RWPE2 (cell line): ENCODE measurements around the gene SCFD2.

ENCODE experiments used
- ATAC-seq: fragments of 200-7000 bp; cut with Tn5 transposase; 3 replicates; pipeline ENCODE4 v1.9.1; 2021; ENCODE audit warnings: low read depth
- DNase-seq: peaks from one replicate; pipeline ENCODE4 v3.0.0-alpha.2; 2020; ENCODE audit warnings: low spot score
- H3K27ac ChIP-seq: fragments of 450-650 bp; 2 replicates; pipeline ENCODE4 v1.5.1; 2017; ENCODE audit warnings: mild to moderate bottlenecking; ENCODE audit not compliant: poor library complexity, severe bottlenecking
- H3K27me3 ChIP-seq: fragments of 250-450 bp; sonication (Bioruptor Pico); 2 replicates; pipeline ENCODE4 v1.5.1; 2021; ENCODE audit warnings: mild to moderate bottlenecking, moderate library complexity; ENCODE audit not compliant: insufficient read depth, poor library complexity, severe bottlenecking
- H3K36me3 ChIP-seq: fragments of 250-450 bp; sonication (Bioruptor Pico); 2 replicates; pipeline ENCODE4 v1.5.1; 2020; ENCODE audit warnings: low read depth, mild to moderate bottlenecking, moderate library complexity
- H3K4me1 ChIP-seq: fragments of 250-450 bp; sonication (Bioruptor Pico); 2 replicates; pipeline ENCODE4 v1.5.1; 2021; ENCODE audit warnings: mild to moderate bottlenecking, moderate library complexity; ENCODE audit not compliant: insufficient read depth, poor library complexity, severe bottlenecking
- H3K4me3 ChIP-seq: fragments of 250-450 bp; sonication (Bioruptor Pico); 2 replicates; pipeline ENCODE4 v1.5.1; 2021; ENCODE audit warnings: mild to moderate bottlenecking, moderate library complexity; ENCODE audit not compliant: severe bottlenecking
- H3K9me3 ChIP-seq: fragments of 250-450 bp; sonication (Bioruptor Pico); 2 replicates; pipeline ENCODE4 v1.5.1; 2021; ENCODE audit warnings: mild to moderate bottlenecking, moderate library complexity; ENCODE audit not compliant: severe bottlenecking
- TF ChIP-seq, protein P1 (sequence below): fragments of 450-650 bp; IDR thresholded peaks from one replicate; pipeline ENCODE4 v1.5.1; 2017; ENCODE audit warnings: mild to moderate bottlenecking, moderate library complexity; ENCODE audit not compliant: poor library complexity, severe bottlenecking

The SCFD2 gene

DNA sequence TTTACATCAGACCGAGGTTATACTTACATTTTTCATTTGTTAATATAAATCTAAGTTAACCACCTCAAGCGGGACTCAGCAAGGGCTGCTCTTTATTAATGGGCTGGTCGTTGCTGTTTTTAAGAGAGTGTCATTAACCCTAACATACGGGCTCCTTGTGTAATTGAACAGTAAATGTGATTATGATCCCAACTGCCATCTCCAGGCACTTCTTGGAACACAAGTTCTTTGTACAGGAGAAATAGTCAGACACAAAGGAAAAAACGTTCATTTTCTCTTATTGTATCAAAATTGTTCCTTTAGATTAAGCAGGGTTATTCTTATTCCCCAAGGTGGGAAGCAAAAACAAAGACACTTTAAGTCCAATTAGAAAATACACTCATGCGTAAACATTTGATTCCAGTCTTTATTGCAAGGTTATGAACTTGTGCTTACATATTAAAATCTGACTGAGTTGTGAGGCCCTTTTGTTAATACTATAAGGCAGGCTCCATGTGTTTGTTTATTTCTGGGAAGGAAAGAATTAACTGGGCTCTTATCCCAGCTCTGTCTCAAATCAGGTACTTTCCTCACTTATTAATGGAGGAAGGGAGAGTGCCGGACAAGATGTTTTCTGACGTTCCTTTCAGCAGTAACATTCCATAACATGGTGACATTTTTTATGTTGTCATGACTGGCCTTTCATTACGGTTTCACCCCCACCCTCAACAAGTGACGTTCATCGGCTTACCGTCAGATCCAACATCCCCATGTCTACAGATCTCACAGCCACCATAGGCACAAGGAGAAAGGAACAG is 407.8 kb downstream of the SCFD2 start:
- TF ChIP-seq, protein P1, sequence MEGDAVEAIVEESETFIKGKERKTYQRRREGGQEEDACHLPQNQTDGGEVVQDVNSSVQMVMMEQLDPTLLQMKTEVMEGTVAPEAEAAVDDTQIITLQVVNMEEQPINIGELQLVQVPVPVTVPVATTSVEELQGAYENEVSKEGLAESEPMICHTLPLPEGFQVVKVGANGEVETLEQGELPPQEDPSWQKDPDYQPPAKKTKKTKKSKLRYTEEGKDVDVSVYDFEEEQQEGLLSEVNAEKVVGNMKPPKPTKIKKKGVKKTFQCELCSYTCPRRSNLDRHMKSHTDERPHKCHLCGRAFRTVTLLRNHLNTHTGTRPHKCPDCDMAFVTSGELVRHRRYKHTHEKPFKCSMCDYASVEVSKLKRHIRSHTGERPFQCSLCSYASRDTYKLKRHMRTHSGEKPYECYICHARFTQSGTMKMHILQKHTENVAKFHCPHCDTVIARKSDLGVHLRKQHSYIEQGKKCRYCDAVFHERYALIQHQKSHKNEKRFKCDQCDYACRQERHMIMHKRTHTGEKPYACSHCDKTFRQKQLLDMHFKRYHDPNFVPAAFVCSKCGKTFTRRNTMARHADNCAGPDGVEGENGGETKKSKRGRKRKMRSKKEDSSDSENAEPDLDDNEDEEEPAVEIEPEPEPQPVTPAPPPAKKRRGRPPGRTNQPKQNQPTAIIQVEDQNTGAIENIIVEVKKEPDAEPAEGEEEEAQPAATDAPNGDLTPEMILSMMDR = no peak
- Histone ChIP-seq H3K4me1 (no peaks in the 10 kb centered on the region), H3K27me3 (no peaks in the 10 kb centered on the region), H3K27ac (no peak overlapping the region), H3K9me3 (no peaks in the 10 kb centered on the region), H3K36me3 (no peaks in the 10 kb centered on the region), H3K4me3 (no peak overlapping the region)
- ATAC-seq (no peak), DNase-seq (no peak)

DNA sequence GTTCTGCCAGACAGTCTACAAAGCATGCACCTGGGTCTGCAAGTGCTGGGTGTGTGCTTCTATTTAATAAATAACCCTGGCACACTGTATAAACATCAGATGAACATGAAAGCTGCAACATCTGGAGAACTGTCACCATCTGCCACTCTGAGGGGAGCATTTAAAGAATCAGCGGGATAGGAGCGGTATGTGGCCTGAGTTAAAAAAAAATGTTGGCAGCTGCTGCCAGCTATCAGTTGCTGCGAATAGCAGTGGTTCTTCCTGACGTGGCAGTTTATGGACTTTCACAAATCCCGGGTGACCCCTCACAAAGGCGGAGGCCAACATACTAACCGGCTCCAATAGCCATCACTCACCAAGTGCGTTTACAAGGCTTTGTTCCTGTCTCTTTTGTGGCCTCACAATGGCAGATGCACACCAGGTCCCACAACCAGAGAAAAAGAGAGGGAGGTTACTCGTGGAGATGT is 408.6 kb downstream of the SCFD2 start:
- H3K4me3 ChIP-seq = no peak overlapping the region
- ATAC-seq (no peak), DNase-seq (no peak)
- H3K4me1 ChIP-seq = no peaks in the 10 kb centered on the region
- TF ChIP-seq, protein P1 = no peak
- H3K27me3 ChIP-seq = no peaks in the 10 kb centered on the region
- H3K27ac ChIP-seq = no peak overlapping the region
- no peaks in the 10 kb centered on the region for H3K36me3 ChIP-seq
- no peaks in the 10 kb centered on the region for H3K9me3 ChIP-seq

DNA sequence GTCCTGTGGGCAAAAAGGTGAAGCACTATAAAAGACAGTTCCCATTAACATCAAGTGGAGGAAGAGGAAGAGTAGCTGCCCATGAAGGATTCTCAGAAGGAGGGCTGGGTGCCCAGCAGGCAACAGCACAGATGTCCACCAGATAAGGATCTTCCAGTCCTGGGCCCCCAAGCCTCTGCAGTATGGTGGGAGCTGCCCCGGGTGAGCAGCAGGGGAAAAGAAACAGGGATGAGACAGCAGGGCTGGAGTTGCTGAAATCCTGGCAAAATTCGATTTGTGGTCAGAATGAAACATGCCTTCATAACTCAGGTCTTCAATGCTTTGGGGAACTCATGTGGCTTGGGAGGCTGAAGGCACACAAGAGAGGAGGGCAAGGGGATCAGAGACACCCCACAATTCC is 409.2 kb downstream of the SCFD2 start:
- no peak for DNase-seq
- Histone ChIP-seq H3K27me3 (no peaks in the 10 kb centered on the region), H3K27ac (no peak overlapping the region), H3K36me3 (no peaks in the 10 kb centered on the region), H3K4me3 (no peak overlapping the region), H3K4me1 (no peaks in the 10 kb centered on the region), H3K9me3 (no peaks in the 10 kb centered on the region)
- no peak for ATAC-seq
- TF ChIP-seq, protein P1 = no peak

DNA sequence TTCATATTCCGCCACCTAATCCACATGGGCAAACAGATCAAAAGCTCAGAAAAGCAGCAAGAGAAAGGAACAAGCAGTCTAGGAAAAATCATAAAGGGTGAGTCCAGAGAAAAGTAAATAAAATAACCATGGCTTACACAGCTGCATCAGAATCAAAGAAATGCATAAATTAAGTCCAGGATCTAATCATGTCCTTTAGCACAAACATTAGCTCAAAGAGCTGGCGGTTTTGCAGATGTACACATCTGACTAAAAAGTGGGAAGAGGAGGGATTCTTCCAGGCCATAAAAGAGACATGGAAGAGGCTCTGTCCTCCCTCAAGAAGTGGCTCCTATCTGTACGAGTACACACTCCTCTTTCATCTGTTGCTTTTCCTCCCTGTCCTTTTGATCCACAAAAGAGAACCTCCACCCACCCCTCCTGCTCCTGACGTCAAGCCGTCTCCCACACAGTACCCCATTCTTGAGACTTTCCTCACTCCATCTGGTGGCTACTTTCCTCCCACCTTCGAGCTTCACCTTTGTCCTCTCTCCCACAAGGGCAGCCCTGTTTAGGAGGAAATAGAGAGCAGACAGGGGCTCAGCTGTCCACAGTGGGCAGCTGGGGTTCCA is 411.2 kb downstream of the SCFD2 start:
- Histone ChIP-seq H3K4me3 (no peak overlapping the region), H3K27ac (no peak overlapping the region), H3K27me3 (no peaks in the 10 kb centered on the region), H3K4me1 (no peaks in the 10 kb centered on the region), H3K36me3 (no peaks in the 10 kb centered on the region), H3K9me3 (no peaks in the 10 kb centered on the region)
- TF ChIP-seq, protein P1 = no peak
- no peak for ATAC-seq
- DNase-seq = no peak

DNA sequence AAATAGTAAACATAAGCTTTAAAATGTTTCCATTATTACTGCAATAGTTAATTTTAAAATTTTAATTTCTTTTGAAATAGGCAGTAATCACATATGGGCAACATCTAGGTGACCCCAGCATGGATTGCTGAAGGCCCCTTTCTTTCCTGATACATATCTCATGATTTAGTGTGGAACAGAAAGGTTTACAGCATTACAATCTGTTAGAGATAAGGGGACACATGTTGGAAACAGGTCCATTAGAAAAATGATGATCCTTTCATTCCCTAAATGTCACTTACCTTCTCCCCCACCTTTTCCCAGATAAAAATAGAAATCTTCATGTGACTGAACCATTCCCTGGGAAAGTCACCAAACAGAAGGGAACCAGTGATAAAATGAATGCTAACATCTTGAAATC is 413.3 kb downstream of the SCFD2 start:
- H3K27ac ChIP-seq = no peak overlapping the region
- no peaks in the 10 kb centered on the region for H3K27me3 ChIP-seq
- ATAC-seq (no peak), DNase-seq (no peak)
- H3K4me3 ChIP-seq = no peak overlapping the region
- H3K9me3 ChIP-seq = no peaks in the 10 kb centered on the region
- no peaks in the 10 kb centered on the region for H3K4me1 ChIP-seq
- H3K36me3 ChIP-seq = no peaks in the 10 kb centered on the region
- TF ChIP-seq, protein P1 = no peak
